Osteocyte (in vitro differentiated cells): ENCODE measurements around the gene ABCC1. TPM values are rescaled to one million over a fixed set of nuclear protein-coding genes. Genes with fewer than 3 reads are reported as not detected.

Experiments used
- DNase-seq: peaks from one replicate; pipeline ENCODE4 v3.0.0; 2021; ENCODE audit warnings: mixed read lengths; ENCODE audit not compliant: unreplicated experiment; ENCODE audit errors: extremely low spot score
- H3K27ac Mint-ChIP-seq: one replicate; pipeline ENCODE4 v1.8.0; 2021; ENCODE audit warnings: mild to moderate bottlenecking, mixed read lengths; ENCODE audit not compliant: unreplicated experiment
- H3K27me3 Mint-ChIP-seq: one replicate; pipeline ENCODE4 v1.8.0; 2021; ENCODE audit warnings: mixed read lengths; ENCODE audit not compliant: unreplicated experiment
- H3K36me3 Mint-ChIP-seq: one replicate; pipeline ENCODE4 v1.8.0; 2021; ENCODE audit warnings: mixed read lengths; ENCODE audit not compliant: unreplicated experiment
- H3K4me1 Mint-ChIP-seq: one replicate; pipeline ENCODE4 v1.8.0; 2021; ENCODE audit warnings: mixed read lengths; ENCODE audit not compliant: unreplicated experiment
- H3K4me3 Mint-ChIP-seq: one replicate; pipeline ENCODE4 v1.8.0; 2021; ENCODE audit warnings: mild to moderate bottlenecking, moderate library complexity, mixed read lengths; ENCODE audit not compliant: unreplicated experiment
- H3K9me3 Mint-ChIP-seq: one replicate; pipeline ENCODE4 v1.8.0; 2021; ENCODE audit warnings: mixed read lengths; ENCODE audit not compliant: unreplicated experiment
- CTCF ChIP-seq: fragments of 200-600 bp; sonication (generic); IDR thresholded peaks from 2 replicates; pipeline ENCODE4 v1.5.0; 2021; ENCODE audit warnings: antibody characterized with exemption, mild to moderate bottlenecking, moderate library complexity
- total RNA-seq: library from RNA; stranded (reverse); gene quantifications from 2 replicates; pipeline ENCODE4 v1.2.1, GENCODE V29; 2021

Gene ABCC1
- total RNA-seq, 1 donor from 2014 or later: 256 TPM

GRCh38 chr16:15963307-15963910 is 14.0 kb downstream of the ABCC1 start:
- Mint-ChIP-seq H3K36me3 (peaks cover 17% of the 10 kb centered on the region), H3K27me3 (no peaks in the 10 kb centered on the region), H3K4me3 (peak overlapping the region; percentile 50), H3K27ac (peak overlapping the region; percentile 88), H3K9me3 (no peaks in the 10 kb centered on the region), H3K4me1 (peaks cover 97% of the 10 kb centered on the region)
- no peak for DNase-seq
- no peak for TF ChIP-seq CTCF

GRCh38 chr16:15966420-15966819 is 17.0 kb downstream of the ABCC1 start:
- Mint-ChIP-seq H3K9me3 (peaks cover under 1% of the 10 kb centered on the region), H3K27me3 (no peaks in the 10 kb centered on the region), H3K4me3 (no peak overlapping the region), H3K27ac (peak overlapping the region; percentile 76), H3K4me1 (peaks cover 80% of the 10 kb centered on the region), H3K36me3 (peaks cover 18% of the 10 kb centered on the region)
- no peak for TF ChIP-seq CTCF
- no peak for DNase-seq

- H3K4me3 Mint-ChIP-seq: peak overlapping the region; percentile 31
- no peaks in the 10 kb centered on the region for H3K27me3 Mint-ChIP-seq
- H3K36me3 Mint-ChIP-seq: peaks cover 21% of the 10 kb centered on the region
- DNase-seq: no peak
- H3K4me1 Mint-ChIP-seq: peaks cover 79% of the 10 kb centered on the region
- peak overlapping the region; percentile 76 for H3K27ac Mint-ChIP-seq
- H3K9me3 Mint-ChIP-seq: peaks cover 3% of the 10 kb centered on the region
- TF ChIP-seq CTCF: no peak
These were observed 17.6 kb downstream of the ABCC1 start for GRCh38 chr16:15966836-15967546.

GRCh38 chr16:15967655-15968315 is 18.4 kb downstream of the ABCC1 start:
- Mint-ChIP-seq H3K4me3 (no peak overlapping the region), H3K4me1 (peaks cover 76% of the 10 kb centered on the region), H3K9me3 (peaks cover 8% of the 10 kb centered on the region), H3K27me3 (no peaks in the 10 kb centered on the region), H3K36me3 (peaks cover 21% of the 10 kb centered on the region), H3K27ac (peak overlapping the region; percentile 15)
- DNase-seq: no peak
- TF ChIP-seq CTCF: no peak

GRCh38 chr16:15970202-15970601 is 20.8 kb downstream of the ABCC1 start:
- Mint-ChIP-seq H3K4me1 (peaks cover 70% of the 10 kb centered on the region), H3K27me3 (no peaks in the 10 kb centered on the region), H3K9me3 (peaks cover 8% of the 10 kb centered on the region), H3K27ac (peak overlapping the region; percentile 59), H3K36me3 (peaks cover 22% of the 10 kb centered on the region), H3K4me3 (no peak overlapping the region)
- no peak for TF ChIP-seq CTCF
- DNase-seq: no peak
